ENCODE measurements around the gene NUP98.

NUP98 gene

GRCh38 chr11:3641191-3641590, 156.2 kb downstream of the NUP98 start:
- no peak for ATAC-seq (ENCODE audit: low read depth)
- no peaks in the 10 kb centered on the region for H3K36me3 ChIP-seq (ENCODE audit: low read depth)
- no peak for DNase-seq (ENCODE audit: low spot score)
- TF ChIP-seq CTCF (IDR thresholded peaks at IDR 0.05; ENCODE audit: poor library complexity, severe bottlenecking) = no peak
- no peaks in the 10 kb centered on the region for H3K27me3 ChIP-seq (ENCODE audit: insufficient read depth, poor library complexity, severe bottlenecking)
- H3K4me3 ChIP-seq (ENCODE audit: severe bottlenecking) = no peak overlapping the region
- no peaks in the 10 kb centered on the region for H3K4me1 ChIP-seq (ENCODE audit: insufficient read depth, poor library complexity, severe bottlenecking)
- H3K9me3 ChIP-seq (ENCODE audit: severe bottlenecking) = no peaks in the 10 kb centered on the region
- no peak overlapping the region for H3K27ac ChIP-seq (ENCODE audit: poor library complexity, severe bottlenecking)

DNA sequence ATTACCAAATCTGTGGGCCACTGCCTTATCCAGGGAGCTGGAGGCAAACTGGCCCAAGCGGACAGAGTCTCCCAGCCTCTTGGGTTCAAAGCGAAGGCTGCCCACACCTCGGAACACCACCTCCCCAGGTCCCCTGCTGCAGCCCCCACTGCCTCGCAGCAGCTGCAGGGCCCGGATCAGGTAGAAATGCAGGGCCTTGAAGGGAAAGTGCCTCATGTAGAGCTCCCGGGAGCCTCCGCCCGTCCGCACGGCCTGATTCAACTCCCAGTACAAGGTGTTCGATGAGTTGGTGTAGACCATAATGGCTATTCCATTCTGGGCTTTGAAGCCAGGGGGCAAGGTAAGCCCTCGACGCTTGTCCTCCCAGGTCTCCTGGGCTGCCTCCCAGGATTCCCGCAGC, 157.5 kb downstream of the NUP98 start:
- Histone ChIP-seq H3K27ac (ENCODE audit: poor library complexity, severe bottlenecking) (no peak overlapping the region), H3K36me3 (ENCODE audit: low read depth) (no peaks in the 10 kb centered on the region), H3K27me3 (ENCODE audit: insufficient read depth, poor library complexity, severe bottlenecking) (no peaks in the 10 kb centered on the region), H3K9me3 (ENCODE audit: severe bottlenecking) (no peaks in the 10 kb centered on the region), H3K4me1 (ENCODE audit: insufficient read depth, poor library complexity, severe bottlenecking) (no peaks in the 10 kb centered on the region), H3K4me3 (ENCODE audit: severe bottlenecking) (no peak overlapping the region)
- ATAC-seq (ENCODE audit: low read depth) = no peak
- TF ChIP-seq CTCF (IDR thresholded peaks at IDR 0.05; ENCODE audit: poor library complexity, severe bottlenecking) = no peak
- no peak for DNase-seq (ENCODE audit: low spot score)

DNA sequence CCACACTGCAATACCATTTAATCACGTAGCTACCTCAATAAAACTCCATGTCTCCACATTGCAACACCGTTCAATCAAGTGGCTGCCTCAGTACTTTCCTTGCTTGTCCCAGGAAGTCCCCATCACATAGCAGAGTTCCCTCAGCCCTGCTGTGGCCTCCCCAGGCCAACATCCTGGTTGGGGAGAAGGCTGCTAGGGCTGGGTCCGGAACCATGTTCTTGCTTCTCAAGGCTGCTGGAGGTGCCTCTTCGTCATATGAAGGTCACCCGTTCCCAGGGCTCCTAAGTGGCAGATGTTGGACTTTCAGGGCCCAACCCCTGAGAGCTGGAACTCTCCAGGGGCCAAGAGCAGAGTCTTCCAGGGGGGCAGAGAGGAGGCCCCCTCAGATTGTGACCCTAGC, 158.8 kb downstream of the NUP98 start:
- no peak overlapping the region for H3K27ac ChIP-seq (ENCODE audit: poor library complexity, severe bottlenecking)
- no peak for DNase-seq (ENCODE audit: low spot score)
- no peak for TF ChIP-seq CTCF (IDR thresholded peaks at IDR 0.05; ENCODE audit: poor library complexity, severe bottlenecking)
- no peak for ATAC-seq (ENCODE audit: low read depth)
- H3K4me1 ChIP-seq (ENCODE audit: insufficient read depth, poor library complexity, severe bottlenecking) = no peaks in the 10 kb centered on the region
- H3K27me3 ChIP-seq (ENCODE audit: insufficient read depth, poor library complexity, severe bottlenecking) = no peaks in the 10 kb centered on the region
- no peak overlapping the region for H3K4me3 ChIP-seq (ENCODE audit: severe bottlenecking)
- no peaks in the 10 kb centered on the region for H3K36me3 ChIP-seq (ENCODE audit: low read depth)
- H3K9me3 ChIP-seq (ENCODE audit: severe bottlenecking) = no peaks in the 10 kb centered on the region

DNA sequence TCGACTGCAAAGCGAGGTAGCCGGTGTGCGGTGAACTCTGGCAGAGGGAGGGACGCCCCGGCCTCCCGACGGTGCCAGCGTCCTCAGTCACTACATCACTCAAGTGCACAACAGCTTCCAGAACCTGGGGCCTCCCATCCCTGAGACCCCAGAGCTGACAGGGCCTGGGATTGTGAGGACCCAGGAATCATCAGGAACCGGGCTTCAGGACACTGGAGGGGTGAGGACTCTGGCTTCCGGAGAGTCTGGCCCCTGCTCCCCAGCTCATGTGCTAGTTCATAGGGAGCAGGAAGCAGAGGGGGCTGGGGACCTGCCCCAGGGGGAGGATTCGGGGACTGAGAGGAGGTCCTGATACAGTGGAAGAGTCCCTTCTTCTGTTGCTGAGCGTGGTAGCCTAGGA, 160.2 kb downstream of the NUP98 start:
- no peaks in the 10 kb centered on the region for H3K36me3 ChIP-seq (ENCODE audit: low read depth)
- H3K27ac ChIP-seq (ENCODE audit: poor library complexity, severe bottlenecking) = no peak overlapping the region
- H3K9me3 ChIP-seq (ENCODE audit: severe bottlenecking) = no peaks in the 10 kb centered on the region
- no peaks in the 10 kb centered on the region for H3K27me3 ChIP-seq (ENCODE audit: insufficient read depth, poor library complexity, severe bottlenecking)
- TF ChIP-seq CTCF (IDR thresholded peaks at IDR 0.05; ENCODE audit: poor library complexity, severe bottlenecking) = no peak
- no peaks in the 10 kb centered on the region for H3K4me1 ChIP-seq (ENCODE audit: insufficient read depth, poor library complexity, severe bottlenecking)
- no peak overlapping the region for H3K4me3 ChIP-seq (ENCODE audit: severe bottlenecking)
- no peak for DNase-seq (ENCODE audit: low spot score)
- no peak for ATAC-seq (ENCODE audit: low read depth)

- Histone ChIP-seq H3K36me3 (ENCODE audit: low read depth) (no peaks in the 10 kb centered on the region), H3K4me1 (ENCODE audit: insufficient read depth, poor library complexity, severe bottlenecking) (no peaks in the 10 kb centered on the region), H3K27me3 (ENCODE audit: insufficient read depth, poor library complexity, severe bottlenecking) (no peaks in the 10 kb centered on the region), H3K9me3 (ENCODE audit: severe bottlenecking) (no peaks in the 10 kb centered on the region), H3K4me3 (ENCODE audit: severe bottlenecking) (no peak overlapping the region), H3K27ac (ENCODE audit: poor library complexity, severe bottlenecking) (no peak overlapping the region)
- no peak for ATAC-seq (ENCODE audit: low read depth)
- no peak for TF ChIP-seq CTCF (IDR thresholded peaks at IDR 0.05; ENCODE audit: poor library complexity, severe bottlenecking)
- no peak for DNase-seq (ENCODE audit: low spot score)
Measured at GRCh38 chr11:3635641-3636375, 161.5 kb downstream of the NUP98 start.
